Activated CD4-positive, alpha-beta memory T cell treated with anti-CD3 and anti-CD28 coated beads, Interleukin-2, amount 10 ng/mL, durations not matched to agents 7 days and 5 days (primary cell): ENCODE measurements around the gene HOMEZ. TPM values are rescaled to one million over a fixed set of nuclear protein-coding genes. Genes with fewer than 3 reads are reported as not detected.
"Not testable (repeated sequence)": the region's sequence is repeated elsewhere in the genome, so short reads cannot be mapped to it uniquely, and the experiment has no call there.

ENCODE experiments used
- CTCF ChIA-PET: fragments of 350-600 bp; sonication (Branson Sonifier 250); formaldehyde crosslinking; loops from one replicate; lab custom pipeline; 2021; ENCODE audit warnings: antibody characterized with exemption, inconsistent platforms; lab: Charles Lee
- POLR2A ChIA-PET: fragments of 350-600 bp; sonication (Branson Sonifier 250); formaldehyde crosslinking; loops from one replicate; lab custom pipeline; 2021; ENCODE audit warnings: antibody characterized with exemption; lab: Charles Lee
- DNase-seq: peaks from one replicate; pipeline ENCODE4 v3.0.0-alpha.2; 2020
- H3K27ac Mint-ChIP-seq: one replicate; pipeline ENCODE4 v1.8.0; 2021; ENCODE audit warnings: mild to moderate bottlenecking, mixed read lengths
- H3K27me3 Mint-ChIP-seq: one replicate; pipeline ENCODE4 v1.8.0; 2021; ENCODE audit warnings: mixed read lengths
- H3K36me3 Mint-ChIP-seq: one replicate; pipeline ENCODE4 v1.8.0; 2021; ENCODE audit warnings: low read depth, mixed read lengths
- H3K4me1 Mint-ChIP-seq: one replicate; pipeline ENCODE4 v1.8.0; 2021; ENCODE audit warnings: mixed read lengths
- H3K4me3 Mint-ChIP-seq: one replicate; pipeline ENCODE4 v1.8.0; 2021; ENCODE audit warnings: mild to moderate bottlenecking, mixed read lengths
- H3K9me3 Mint-ChIP-seq: one replicate; pipeline ENCODE4 v1.8.0; 2021; ENCODE audit warnings: mixed read lengths
- total RNA-seq, 2 experiments: library from RNA; stranded (reverse); gene quantifications; one replicate each; pipeline ENCODE4 v1.2.3, GENCODE V29; 2021

Gene HOMEZ
- total RNA-seq, 2 experiments from 2014 or later, result 11.7 to 11.9 TPM

GRCh38 chr14:23228812-23229211 is 57.1 kb downstream of the HOMEZ start:
- Mint-ChIP-seq H3K9me3 (no peaks in the 10 kb centered on the region), H3K36me3 (no peaks in the 10 kb centered on the region), H3K27ac (no peak overlapping the region), H3K27me3 (peaks cover 21% of the 10 kb centered on the region), H3K4me3 (no peak overlapping the region), H3K4me1 (no peaks in the 10 kb centered on the region)
- ChIA-PET POLR2A (no interaction called here), CTCF (no interaction called here)
- no peak for DNase-seq

GRCh38 chr14:23227566-23227965 is 58.4 kb downstream of the HOMEZ start:
- H3K4me3 Mint-ChIP-seq, result no peak overlapping the region
- DNase-seq, result no peak
- H3K9me3 Mint-ChIP-seq, result no peaks in the 10 kb centered on the region
- ChIA-PET POLR2A (no interaction called here), CTCF (no interaction called here)
- peaks cover 23% of the 10 kb centered on the region for H3K27me3 Mint-ChIP-seq
- H3K27ac Mint-ChIP-seq, result no peak overlapping the region
- no peaks in the 10 kb centered on the region for H3K36me3 Mint-ChIP-seq
- H3K4me1 Mint-ChIP-seq, result no peaks in the 10 kb centered on the region

DNA sequence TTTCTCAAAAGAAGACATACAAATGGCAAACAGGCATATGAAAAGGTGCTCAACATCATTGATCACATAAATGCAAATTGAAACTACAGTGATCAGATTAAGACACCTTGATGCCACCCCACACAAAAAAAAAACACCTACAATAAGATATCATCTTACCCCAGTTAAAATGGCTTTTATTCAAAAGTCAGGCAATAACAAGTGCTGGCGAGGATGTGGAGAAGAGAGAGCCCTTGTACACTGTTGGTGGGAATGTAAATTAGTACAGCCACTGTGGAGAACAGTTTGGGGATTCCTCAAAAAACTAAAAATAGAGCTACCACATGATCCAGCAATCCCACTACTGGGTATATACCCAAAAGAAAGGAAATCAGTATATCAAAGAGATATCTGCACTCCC is 61.0 kb downstream of the HOMEZ start:
- H3K4me1 Mint-ChIP-seq, POLR2A ChIA-PET, H3K36me3 Mint-ChIP-seq, H3K9me3 Mint-ChIP-seq, CTCF ChIA-PET, H3K4me3 Mint-ChIP-seq, H3K27ac Mint-ChIP-seq, DNase-seq: not testable (repeated sequence)
- H3K27me3 Mint-ChIP-seq, result peaks cover 42% of the 10 kb centered on the region

Other genes with a start within 250 kb of the HOMEZ start
- not detected for gene PSMB11, start 243.9 kb downstream of the HOMEZ start, total RNA-seq
- gene CDH24, start 228.6 kb downstream of the HOMEZ start, total RNA-seq, result 1 to 10 TPM; 1.6 to 2.0 TPM
- gene ACIN1, start 191.0 kb downstream of the HOMEZ start, total RNA-seq, result 100 to 1,000 TPM; 166 to 167 TPM
- gene C14orf119, start 190.6 kb downstream of the HOMEZ start, total RNA-seq, result 10 to 100 TPM; 49.2 to 55.5 TPM
- gene CIROP, start 181.1 kb downstream of the HOMEZ start, total RNA-seq, result not detected
- under 1 TPM; 0.25 to 0.83 TPM for gene CEBPE, start 166.9 kb downstream of the HOMEZ start, total RNA-seq
- gene SLC7A8, start 102.5 kb downstream of the HOMEZ start, total RNA-seq, result under 1 TPM; 0.76 to 0.93 TPM
- not detected for gene RNF212B, start 48.2 kb downstream of the HOMEZ start, total RNA-seq
- 10 to 100 TPM; 29.7 to 34.4 TPM for gene PPP1R3E, start 16.7 kb upstream of the HOMEZ start, total RNA-seq
- gene BCL2L2, start 20.7 kb upstream of the HOMEZ start, total RNA-seq, result 1 to 10 TPM; 2.1 to 4.1 TPM
- 100 to 1,000 TPM; 194 to 198 TPM for gene PABPN1, start 35.3 kb upstream of the HOMEZ start, total RNA-seq
- 1 to 10 TPM; 2.0 TPM for gene SLC22A17, start 66.8 kb upstream of the HOMEZ start, total RNA-seq
- gene EFS, start 79.0 kb upstream of the HOMEZ start, total RNA-seq, result not detected
- gene IL25, start 86.7 kb upstream of the HOMEZ start, total RNA-seq, result not detected
- gene CMTM5, start 90.9 kb upstream of the HOMEZ start, total RNA-seq, result not detected
- under 1 TPM; 0.08 to 0.10 TPM for gene MYH6, start 122.1 kb upstream of the HOMEZ start, total RNA-seq
- under 1 TPM in 1 of 2 experiments, not detected in 1; 0.05 TPM for gene MYH7, start 149.5 kb upstream of the HOMEZ start, total RNA-seq
- gene NGDN, start 183.6 kb upstream of the HOMEZ start, total RNA-seq, result 10 to 100 TPM; 34.8 to 39.0 TPM